ENCODE results near the gene PUM2. TPM values are rescaled to one million over a fixed set of nuclear protein-coding genes. Genes with fewer than 3 reads are reported as not detected.
"Not testable (repeated sequence)": the region's sequence is repeated elsewhere in the genome, so short reads cannot be mapped to it uniquely, and the experiment has no call there.

The PUM2 gene
- total RNA-seq, 1 experiment from 2014 or later, result 25.7 TPM

DNA sequence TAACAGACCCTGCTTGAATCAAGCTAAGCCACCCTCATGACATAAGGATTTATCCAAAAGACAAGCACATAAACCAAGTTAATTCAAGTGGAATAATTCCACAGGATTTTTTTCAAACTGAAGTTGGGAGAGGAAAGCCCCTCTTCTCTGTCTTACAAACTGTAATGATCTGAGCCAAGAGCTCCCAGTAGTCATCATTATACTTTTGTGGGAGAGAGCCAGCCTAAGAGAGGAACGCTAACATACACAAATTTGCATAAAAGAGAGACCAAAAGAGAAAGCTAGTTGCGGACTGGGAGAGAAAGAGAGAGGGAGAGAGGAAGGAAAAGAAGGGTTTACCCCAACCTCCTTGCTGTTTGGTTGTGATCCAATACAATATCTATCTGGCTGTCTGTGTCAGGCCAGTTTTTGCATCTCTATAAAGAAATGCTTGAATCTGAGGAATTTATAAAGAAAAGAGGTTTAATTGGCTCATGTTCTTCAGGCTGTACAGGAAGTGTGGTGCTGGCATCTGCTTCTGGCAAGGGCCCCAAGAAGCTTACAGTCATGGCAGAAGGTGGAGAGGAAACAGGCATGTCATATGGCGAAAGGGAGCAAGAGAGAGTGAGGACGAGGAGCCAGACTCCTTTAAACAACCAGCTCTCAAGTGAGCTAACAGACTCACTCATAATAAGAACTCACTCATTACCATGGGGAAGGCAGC is 20.8 kb upstream of the PUM2 start:
- no peak for DNase-seq (ENCODE audit: low read depth)

DNA sequence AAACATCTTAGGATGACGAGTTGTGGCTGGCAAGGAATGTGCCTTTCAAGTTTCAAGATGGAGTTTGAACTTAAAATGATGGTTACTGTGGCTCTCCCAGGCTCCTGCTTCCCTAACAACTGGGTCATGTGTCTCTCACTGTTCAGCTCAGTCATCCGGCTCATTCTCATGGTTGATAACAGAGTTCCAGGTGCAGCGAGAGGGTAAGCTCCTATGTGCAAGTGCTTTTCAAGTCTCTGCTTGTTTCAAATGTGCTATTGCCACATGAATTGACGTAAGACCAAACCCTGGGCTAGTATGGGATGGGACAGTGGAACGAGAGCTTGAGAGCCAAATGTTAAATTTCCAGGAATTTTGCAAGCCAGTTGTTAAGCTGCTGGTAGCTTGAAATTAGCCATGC is 19.5 kb upstream of the PUM2 start:
- DNase-seq (ENCODE audit: low read depth), result no peak

DNA sequence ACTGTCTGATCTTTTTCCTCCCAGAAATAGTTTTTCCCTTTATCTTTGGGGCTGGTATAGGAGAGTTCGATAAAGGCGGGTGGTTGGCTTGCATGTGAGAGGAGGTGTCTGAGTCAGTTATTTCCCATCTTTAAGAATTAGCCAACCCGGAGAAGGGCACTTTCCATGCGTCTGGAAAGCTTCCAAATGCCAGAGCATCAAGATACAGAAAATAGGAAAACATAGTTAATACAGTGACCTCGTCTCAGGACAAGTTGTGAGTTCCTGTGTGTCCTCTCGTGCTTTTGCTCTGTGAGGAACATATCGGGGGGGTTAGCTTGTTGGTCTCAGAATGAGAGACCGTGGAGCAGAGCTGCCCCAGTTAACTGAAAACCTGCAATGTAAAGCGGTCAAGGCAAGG is 18.7 kb upstream of the PUM2 start:
- no peak for DNase-seq (ENCODE audit: low read depth)

DNA sequence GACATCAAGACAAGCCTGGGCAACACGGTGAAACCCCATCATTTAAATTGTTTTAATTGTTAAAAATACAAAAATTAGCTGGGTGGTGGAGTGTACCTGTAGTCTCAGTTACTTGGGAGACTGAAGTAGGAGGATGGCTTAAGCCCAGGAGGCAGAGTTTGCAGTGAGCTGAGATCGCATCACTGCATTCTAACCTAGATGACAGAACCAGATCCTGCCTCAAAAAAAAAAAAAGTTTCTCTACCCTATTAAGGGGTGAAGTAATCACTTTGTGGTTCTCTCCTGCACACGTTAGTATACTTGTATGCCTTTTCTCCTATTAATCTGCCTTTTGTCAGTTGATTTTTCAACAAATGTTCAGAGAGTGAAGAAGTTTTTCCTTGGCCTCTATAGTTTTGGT is 18.1 kb upstream of the PUM2 start:
- DNase-seq (ENCODE audit: low read depth), result no peak

DNA sequence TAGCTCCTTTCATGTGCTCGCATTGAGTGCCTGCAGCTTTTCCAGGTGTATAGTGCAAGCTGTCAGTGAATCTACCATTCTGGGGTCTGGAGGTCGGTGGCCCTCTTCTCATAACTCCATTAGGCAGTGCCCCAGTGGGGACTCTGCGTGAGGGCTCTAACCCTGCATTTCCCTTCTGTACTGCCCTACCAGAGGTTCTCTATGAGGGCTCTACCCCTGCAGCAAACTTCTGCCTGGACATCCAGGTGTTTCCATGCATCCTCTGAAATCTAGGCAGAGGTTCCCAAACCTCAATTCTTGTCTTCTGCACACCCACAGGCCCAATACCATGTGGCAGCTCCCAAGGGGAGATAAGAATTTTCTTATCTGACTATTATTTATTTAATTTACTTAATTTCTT is 17.3 kb upstream of the PUM2 start:
- DNase-seq (ENCODE audit: low read depth), result not testable (repeated sequence)

DNA sequence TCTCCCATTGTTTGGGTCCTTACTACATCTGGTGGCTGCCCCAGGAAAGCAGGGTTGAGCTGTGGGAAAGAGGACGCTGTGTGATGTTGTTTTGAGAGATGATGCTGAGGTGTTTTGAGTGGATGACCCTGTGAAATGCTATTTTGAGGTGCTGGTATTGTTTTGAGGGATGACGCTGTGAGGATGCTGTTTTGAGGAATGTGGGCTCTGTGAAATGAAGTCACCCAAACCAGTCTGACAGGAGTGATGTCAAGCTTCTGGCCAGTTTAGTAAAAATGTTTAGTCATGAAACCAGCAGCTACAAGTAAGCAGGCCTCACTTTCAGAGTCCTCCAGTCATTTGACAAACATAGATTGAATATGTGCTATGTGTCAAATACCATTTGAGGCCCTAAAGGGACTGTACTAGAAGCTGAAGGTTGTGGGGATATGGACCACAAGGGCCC is 16.1 kb upstream of the PUM2 start:
- no peak for DNase-seq (ENCODE audit: low read depth)

DNA sequence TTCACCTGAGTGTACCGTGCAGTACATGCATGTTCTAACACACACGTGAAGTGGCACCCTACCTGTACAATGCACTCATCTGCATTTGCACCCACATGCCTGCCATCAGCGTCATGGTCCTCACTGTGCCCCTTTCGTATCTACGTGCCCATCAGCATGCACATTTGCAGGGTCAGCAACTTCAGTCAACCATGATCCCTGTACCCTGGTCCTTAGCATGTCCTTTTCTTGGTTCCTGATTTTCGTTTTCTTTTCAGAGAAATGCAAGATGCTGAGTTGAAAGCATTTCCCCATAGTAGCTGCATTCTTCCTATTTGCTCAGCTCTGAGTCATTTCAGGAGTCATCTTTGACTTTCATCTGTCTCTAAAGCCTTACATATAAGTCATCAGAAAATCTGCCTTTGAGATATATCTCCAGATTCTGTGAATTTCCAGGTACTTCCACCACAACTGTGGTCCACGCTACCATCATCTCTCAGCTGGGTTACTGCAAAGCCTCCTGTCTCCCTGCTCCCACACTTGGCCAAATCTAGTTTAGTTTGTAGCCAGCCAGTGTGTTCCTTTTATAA is 14.7 kb upstream of the PUM2 start:
- no peak for DNase-seq (ENCODE audit: low read depth)

DNA sequence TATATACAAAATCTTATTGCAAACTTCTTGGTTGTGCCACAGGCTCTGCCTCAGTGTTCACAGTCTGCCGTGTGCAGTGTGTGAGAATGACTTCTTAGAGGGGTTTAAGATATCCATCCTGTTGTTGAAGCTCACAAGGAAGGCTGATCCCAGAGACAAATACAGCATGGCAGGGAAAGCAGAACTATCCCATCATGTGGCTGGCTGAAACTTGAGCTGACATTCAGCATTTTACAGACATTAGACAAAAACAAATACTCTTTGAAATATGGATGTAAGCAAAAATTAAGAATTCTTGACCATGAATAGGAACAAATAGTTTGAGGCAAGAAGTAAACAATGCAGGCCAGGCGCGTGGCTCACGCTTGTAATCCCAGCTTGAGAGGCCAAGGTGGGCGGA is 12.9 kb upstream of the PUM2 start:
- no peak for DNase-seq (ENCODE audit: low read depth)

DNA sequence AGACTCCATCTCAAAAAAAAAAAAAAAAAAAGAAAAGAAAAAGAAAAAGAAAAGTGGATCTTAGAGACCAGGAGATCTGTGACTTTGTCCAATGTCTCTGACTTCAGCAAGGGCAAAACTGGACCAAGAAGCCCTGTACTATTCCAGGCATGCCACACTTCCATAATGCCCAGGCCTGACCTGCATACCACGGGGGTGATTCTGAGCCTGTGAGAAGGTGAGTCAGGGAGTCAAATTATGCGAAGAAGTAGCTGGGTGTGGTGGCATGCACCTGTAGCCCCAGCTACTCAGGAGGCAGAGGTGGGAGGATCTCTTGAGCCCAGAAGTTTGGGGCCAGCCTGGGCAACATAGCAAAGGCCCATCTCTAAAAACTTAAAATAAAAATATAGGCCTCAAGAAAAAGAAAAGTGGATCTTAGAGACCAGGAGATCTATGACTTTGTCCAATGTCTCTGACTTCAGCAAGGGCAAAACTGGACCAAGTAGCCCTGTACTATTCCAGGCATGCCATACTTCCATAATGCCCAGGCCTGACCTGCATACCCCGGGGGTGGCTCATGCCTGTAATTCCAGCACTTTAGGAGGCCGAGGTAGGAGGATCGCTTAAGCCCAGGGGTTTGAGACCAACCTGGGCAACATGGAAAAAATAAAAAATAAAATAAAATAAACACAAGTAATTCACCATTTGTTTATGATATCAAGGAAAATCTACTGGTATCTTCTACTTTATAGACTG is 12.2 kb upstream of the PUM2 start:
- DNase-seq (ENCODE audit: low read depth), result no peak

DNA sequence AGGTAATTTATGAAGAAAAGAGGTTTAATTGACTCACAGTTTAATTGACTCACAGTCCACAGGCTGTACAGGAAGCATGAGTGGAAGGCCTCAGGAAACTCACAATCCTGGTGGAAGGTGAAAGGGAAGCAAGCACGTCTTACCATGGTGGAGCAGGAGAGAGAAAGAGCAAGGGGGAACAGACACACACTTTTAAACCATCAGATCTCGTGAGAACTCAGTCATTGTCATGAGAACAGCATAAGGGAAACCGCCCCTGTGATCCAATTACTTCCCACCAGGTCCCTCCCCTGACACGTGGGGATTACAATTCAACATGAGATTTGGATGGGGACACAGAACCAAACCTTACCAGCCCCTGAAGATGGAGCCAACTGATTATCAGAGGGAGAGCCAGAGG is 11.2 kb upstream of the PUM2 start:
- no peak for DNase-seq (ENCODE audit: low read depth)

DNA sequence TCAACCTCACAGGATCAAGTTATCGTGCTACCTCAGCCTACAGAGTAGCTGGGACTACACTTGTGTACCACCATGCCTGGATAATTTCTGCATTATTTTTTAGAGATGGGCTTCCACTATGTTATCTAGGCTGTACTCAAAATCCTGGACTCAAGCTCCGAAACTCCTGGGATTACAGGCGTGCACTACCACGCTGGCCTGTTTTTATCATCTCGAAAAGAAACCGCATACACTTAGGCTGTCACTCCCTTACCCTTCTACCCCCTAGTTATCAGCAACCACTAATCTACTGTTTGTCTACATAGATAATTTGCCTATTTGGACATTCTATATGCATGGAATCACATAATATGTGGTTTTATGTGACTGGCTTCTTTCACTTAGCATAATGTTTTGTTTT is 8.5 kb upstream of the PUM2 start:
- DNase-seq (ENCODE audit: low read depth), result no peak

DNA sequence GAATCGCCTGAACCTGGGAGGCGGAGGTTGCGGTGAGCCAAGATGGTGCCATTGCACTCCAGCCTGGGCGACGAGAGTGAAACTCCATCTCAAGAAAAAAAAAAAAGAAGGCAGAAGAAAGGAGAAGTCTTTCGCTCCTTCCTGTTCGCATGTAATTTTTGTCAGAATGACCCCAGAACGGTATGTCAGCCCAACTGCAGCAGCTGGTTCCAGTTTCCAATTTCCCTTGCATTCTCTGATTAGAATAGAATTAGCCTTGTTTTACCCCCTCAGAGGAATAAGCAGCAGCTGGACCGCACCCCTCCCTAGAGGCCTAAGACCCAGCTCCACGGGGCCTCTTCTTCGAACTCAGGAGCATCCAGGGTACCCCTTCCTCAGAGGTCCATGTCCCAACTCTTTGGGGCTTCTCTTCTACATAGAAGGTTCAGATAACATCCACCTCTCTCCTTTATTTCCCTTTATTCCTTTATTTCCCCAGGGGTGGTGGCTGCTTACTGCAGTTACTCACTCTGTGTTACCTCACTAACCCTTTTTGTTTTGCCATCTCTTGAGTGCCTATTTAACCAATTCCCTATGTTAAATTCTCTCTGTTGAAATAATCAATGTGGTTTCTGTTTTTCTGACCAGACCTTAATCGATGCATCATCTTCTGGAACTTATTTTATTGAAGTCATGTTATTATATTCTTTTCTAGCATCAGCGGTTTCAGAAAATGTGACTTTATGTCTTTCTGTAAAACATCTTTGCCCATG is 7.2 kb upstream of the PUM2 start:
- DNase-seq (ENCODE audit: low read depth), result no peak

DNA sequence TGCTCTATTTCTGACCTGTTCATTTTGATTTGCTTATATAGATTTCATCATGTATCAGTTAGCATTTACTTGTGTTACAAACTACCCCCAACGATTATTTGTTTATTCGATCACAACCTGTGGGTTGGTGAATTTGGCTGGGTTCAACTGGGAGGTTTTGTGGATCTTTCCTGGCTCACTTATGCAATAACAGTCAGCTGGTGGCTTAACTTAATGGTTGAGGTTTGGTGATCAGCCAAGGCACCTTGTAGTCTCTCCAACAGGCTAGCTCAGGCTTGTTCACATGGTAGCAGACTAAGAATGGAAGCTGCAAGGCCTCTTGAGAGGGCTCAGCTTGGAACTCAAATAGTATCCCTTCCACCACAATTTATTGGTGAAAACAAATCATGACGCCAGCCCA is 5.4 kb upstream of the PUM2 start:
- peak; percentile 84 for DNase-seq (ENCODE audit: low read depth)

DNA sequence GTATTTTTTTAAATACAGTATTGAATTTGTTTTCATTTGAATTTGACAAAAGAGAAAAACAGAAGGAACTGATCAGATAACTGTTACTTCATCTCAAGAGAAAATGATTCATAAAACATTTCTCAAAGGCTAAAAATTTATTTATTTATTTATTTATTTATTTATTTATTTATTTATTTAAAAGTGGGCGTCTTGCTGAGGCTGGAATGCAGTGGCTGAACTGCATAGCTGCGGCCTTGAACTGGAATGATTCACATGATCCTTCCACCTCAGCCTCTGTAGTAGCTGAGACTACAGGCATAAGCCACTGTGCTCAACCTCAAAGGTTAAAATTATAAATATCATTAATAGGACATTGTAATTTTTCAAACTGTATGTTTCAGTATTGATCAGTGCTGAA is 4.5 kb upstream of the PUM2 start:
- no peak for DNase-seq (ENCODE audit: low read depth)

DNA sequence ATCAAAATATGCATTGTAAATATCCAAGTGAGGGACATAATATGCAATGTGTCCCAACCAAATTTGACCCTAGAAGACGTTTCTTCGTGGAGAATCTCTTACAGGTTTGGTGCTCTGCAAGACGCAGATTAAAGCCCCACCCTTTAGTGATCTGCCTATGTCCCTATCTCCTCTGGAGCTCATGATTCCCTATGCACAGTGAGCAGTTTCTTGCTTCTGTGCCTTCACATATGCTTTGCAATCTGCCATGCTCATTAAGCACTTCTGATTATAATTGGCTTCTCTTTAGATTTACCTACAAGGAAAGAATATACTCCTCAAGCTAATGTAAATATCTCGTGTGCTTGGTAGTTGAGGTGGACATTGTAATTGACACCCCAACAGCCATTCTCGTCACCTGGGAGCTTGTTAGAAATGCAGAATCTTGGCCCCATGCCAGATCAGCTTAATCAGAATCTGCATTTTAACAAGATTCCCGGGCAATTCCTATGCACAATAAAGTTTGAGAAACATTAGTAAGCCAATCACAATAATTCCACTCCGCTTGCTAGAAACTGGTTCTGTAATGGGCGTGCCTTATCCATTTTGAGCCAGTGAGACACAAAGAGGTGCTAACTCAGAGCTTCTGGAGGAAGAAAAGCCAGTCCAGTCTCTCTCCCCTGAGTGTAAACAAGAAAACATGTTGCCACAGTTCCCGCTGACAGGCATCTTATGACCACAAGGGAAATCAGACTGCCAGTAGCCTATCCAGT is 2.8 kb upstream of the PUM2 start:
- DNase-seq (ENCODE audit: low read depth), result no peak

DNA sequence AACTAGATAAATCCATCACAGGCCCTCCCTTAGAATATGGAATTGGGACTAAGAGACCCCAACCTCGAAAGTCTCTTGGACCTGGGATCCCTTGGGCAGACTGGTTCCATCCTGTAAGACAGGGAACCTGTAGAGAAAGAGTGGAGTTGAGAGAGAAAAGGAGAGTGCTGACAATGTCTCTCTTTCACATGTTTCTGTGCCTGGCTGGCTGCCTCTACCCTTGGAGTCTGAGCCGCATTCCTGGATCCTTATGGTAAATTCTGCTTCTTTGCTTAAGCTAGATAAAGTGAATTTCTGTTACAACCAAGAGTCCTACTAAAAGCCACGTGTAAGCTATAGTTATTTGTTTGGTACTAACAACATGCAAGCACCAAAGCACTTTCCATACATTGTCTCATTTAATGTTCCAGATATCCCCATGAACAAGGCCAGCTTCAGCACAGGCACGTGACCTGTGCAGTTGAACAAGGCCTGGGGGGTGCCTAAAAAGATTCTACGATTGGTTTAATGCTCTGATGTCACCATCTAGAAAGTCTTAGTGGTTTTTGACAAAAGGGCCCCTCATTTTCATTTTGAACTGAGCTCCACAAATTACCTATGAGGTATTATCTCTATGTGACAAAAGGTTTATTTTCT is 2.1 kb upstream of the PUM2 start:
- no peak for DNase-seq (ENCODE audit: low read depth)

DNA sequence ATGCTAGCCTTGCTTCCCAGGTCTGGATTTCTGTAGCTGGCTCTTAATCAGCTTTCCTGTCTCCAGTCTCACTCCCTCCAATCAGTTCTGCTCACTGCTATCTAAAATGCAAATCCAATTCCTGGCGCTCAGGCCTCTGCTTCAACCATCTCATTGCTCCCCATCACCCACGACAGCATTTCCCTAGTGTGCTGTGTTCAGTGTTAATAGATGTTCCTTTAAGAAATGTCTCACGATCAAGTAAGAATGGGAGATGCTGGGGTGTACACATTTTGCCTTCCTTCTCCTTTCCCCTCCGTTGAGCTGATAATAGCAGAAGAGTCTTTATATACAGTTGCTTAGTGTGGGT is 1.6 kb upstream of the PUM2 start:
- no peak for DNase-seq (ENCODE audit: low read depth)

DNA sequence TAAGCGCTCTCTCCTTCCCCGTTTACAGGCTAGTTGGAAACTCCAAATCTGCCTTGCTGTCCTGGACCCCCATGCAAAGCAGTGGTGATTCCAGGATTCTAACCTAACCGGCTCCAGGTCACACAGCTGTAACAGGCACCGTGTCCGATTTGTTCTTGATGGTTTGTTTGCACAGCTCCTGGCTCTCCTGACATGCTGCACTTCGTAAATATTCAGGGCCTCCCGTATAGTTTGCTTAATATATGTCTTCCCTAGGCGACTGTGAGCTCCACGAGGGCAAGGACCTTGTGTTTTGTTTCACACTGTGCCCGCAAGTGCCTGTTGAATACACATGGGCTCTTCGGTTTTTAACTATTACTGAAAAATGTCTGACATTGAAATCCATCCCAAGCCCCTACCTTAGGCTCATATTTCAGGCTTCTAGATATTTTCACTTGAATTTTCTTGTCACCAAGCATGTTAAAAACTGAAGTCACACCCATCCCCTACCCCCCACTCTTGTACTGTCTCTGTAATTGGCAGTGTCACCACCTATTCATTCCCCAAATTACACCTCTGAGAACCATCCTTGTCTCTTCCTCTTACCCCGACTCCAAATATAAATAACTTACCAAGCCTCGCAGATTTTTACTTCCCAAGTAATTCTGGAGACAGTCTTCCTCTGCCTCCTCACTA is 1.0 kb upstream of the PUM2 start:
- DNase-seq (ENCODE audit: low read depth), result no peak

DNA sequence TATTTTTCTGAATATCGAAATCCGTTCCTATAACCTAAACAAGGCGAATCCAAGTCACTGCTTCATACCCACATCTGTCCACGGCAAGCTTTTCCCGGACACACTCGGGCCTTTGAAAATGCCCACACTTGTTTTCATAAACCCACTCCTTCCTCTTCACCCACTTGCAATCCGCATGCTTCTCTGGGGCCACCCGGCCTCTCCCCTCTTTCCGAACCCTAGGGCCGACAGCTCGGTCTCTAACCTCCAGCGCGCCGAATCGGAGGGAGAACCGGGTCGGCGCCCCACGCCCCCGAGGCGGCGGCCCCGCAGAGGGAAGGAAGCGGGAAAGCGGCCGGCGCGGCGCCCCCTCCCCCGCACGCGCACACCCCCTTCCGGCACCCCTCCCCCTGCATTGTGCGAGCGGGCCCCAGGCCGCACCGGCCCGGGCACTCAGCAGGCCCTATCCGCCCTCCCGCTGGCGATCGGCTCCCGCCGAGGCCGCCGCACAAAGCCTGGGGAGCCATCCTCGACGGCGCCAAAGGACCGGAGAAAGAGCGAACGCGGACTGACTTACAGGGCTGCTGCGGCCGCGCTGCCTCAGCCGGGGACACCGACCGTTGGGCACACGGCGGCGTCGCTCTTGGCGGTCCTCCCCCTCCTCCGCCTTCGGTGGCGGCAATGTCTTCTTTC is 467 bp downstream of the PUM2 start:
- DNase-seq (ENCODE audit: low read depth), result peak; percentile 67

DNA sequence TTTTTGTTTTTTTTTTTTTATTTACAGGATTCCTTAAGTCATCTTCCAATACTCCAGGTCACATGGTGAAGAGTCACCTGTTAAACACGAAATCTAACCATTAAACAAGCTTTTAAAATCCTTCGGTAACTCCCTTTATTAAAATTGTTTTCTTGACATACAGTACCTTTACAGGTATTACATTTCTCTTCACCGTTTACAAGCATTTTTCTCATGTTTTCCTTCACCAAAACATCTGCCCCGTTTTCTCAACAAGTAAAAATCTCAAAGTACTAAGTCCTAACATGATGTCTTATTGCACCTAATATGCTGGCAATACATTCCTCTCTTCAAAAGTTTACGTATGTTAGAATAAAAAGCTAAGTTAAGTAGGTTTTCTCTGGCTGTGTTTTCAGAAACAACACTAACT is 1.1 kb downstream of the PUM2 start:
- DNase-seq (ENCODE audit: low read depth), result no peak
